ENCODE results near the gene SPATS2. TPM values are rescaled to one million over a fixed set of nuclear protein-coding genes. Genes with fewer than 3 reads are reported as not detected.

The SPATS2 gene
- total RNA-seq: 31.0 and 33.1 TPM in 2 replicates

DNA sequence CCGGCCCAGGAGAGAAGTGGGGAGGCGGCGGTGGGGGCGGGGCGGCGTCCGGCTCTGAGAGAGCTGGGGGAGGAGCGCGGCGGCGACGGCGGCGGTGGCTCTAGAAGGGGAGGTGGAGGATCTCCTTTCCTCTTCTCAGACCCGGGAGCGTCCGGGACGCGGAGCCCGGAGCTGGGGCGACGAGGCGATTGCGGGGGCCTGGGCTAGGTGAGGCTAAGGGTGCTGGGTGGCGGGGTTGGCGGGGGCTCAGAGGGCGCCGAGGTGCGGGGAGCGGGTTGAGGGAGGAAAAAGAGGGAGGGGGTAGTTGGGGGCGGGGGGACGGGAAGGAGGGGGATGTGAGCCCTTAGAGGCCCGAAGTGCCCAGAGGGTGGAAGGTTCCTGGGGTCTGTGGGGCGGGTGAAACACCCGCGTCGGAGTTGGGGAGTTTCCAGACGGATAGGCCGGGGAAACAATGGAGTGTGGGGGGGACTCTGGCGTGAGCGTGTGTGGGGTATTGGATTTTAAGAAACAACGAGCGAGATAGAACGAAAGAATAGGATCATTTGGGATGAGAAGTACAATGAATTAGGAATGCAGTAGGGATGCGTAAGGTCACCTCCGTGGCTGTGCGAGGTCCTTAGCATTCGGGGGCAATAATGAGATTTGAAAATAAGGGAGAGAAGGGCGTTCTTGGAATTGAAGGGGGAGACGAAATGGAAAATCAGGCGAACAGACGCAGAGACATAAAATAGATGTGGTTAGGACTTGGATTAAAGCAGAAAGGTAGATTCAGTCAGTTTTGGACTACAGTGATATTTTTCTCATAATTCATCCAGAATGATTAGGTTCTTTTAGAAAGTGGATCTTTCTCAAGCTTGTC, at the start of gene SPATS2:
Gene SPATS2 (plus strand): TSS at position 82 of the 859 bp plus-strand sequence. CDS start 93,551 bp downstream, outside the sequence.

GRCh38 chr12:49322708-49323523, 44.3 kb upstream of the SPATS2 start, which contains the start of gene TROAP:
Gene TROAP, plus strand, starts transcription at chr12:49323255. Its CDS starts 354 bp downstream, at chr12:49323609.

DNA sequence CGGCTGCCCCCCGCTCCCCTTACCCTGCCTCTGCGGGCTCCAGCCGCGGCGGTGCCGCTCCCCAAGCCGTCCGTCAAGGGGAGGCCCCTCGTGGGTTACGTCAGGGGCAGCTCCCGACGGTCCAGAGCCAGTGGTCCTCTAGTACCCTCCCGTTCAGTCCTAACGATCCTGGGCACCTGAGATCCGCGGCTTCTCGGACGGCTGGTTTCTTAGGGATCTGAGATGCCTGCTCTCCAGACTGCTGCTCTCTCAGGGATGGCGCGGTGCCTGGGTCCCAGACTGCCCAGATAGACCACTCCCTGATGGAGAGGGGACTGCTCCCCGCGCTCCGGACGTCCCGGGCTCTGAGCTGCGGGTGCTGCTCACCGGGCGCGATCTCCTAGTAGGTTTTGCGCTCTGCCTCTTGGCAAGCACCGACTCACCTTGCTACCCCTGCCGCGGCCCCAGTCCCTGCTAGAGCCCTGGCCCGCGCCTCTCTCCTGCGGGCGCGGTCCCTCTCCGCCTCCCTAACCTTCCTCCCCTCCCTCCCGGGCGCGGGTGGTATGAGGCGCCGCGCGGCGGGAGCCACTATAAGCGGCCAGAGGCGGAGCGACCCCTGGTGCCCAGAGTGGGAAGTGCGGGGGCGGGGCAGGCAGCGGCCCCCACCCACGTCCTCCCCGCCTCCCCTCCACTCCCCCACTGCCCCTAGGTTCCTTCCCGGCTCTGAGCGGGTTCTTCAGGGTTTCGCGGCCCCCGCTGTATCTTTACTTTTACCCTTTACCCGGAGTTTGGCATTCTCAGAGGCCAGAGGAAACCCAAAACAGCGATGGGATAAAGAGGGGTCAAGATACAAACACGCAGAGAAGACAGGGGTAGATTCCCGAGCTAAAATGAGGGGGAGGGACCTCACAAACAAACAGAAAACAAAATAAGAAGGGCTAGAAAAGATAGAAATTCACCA, 30.3 kb upstream of the SPATS2 start, which contains the start of gene C1QL4:
Gene C1QL4 (minus strand): TSS at position 544 of the 940 bp plus-strand sequence. CDS start 711 bp downstream, outside the sequence.

GRCh38 chr12:49346659-49347310, 20.5 kb upstream of the SPATS2 start, which contains the start of gene DNAJC22:
Gene DNAJC22, plus strand, starts transcription at chr12:49346888. Its CDS starts 1,985 bp downstream, at chr12:49348873.

DNA sequence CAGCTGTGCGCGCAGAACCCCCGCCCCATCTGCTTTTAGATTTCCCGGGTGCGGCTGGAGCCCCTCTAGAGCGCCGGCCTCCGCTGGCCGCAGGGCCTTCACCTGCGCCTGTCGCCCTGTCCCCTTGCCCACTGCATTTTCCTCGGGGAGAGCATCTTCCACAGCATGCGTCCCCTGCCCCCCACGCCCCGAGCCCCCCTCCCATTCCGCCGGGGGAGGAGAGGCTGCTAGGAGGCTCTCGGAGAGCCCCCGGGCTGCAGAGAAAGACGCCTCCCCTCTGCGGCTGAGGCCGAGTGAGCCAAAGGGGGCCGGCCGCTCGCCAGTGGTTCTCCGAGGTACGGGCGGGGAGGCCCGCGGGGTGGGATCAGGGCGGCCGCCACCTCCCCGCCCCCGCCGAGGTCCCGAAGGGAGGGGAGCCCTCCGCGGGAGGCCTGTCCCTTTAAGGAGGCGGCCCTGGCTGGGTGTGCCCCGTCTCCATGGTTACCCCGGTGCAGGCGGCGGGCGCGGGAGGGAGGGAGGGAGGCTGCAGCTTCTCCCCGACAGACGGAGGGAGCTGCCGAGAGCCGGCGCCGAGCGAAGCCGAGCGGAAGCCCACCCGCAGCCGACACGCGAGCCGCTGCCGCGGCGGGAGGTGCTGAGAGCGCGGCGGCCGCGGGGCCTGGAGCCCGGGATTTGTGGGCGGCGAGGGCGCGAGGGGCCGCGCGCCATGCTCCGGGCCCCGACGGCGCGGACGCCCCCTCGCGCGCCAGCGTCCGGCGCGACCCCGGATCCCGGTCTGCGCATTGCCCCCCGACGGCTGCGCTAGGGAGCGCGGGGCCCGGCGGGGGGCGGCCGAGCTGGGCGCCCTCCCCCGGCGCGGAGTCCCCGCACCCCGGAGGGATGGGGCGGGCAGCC, 171.5 kb downstream of the SPATS2 start, which contains the start of gene KCNH3:
Gene KCNH3 (plus strand): TSS at position 521 of the 894 bp plus-strand sequence. CDS start 387 bp downstream, outside the sequence.

GRCh38 chr12:49567611-49568441, 200.6 kb downstream of the SPATS2 start, which contains the start of gene MCRS1:
Gene MCRS1, minus strand, starts transcription at chr12:49568142. Its CDS starts 1,411 bp downstream, at chr12:49566731.

Other genes with a start within 250 kb of the SPATS2 start
- gene TUBA1B, start 236.1 kb upstream of the SPATS2 start, total RNA-seq: 571 and 3,378 TPM in 2 replicates
- gene TUBA1A, start 178.4 kb upstream of the SPATS2 start, total RNA-seq: 301 and 1,578 TPM in 2 replicates
- 219 and 860 TPM in 2 replicates for gene TUBA1C, start 102.4 kb upstream of the SPATS2 start, total RNA-seq
- gene PRPH, start 72.3 kb upstream of the SPATS2 start, total RNA-seq: not detected in 2 replicates
- gene TROAP, start 44.2 kb upstream of the SPATS2 start, total RNA-seq: 16.7 and 18.7 TPM in 2 replicates
- gene C1QL4, start 30.3 kb upstream of the SPATS2 start, total RNA-seq: 0.78 and 0.88 TPM in 2 replicates
- 9.7 and 21.5 TPM in 2 replicates for gene DNAJC22, start 20.6 kb upstream of the SPATS2 start, total RNA-seq
- 0.08 and 0.26 TPM in 2 replicates for gene KCNH3, start 171.6 kb downstream of the SPATS2 start, total RNA-seq
- gene MCRS1, start 200.7 kb downstream of the SPATS2 start, total RNA-seq: 54.7 and 68.9 TPM in 2 replicates
- under 0.01 and 0.32 TPM in 2 replicates for gene FAM186B, start 238.2 kb downstream of the SPATS2 start, total RNA-seq